Measurements from ENCODE around the gene KCNQ2. TPM values are rescaled to one million over a fixed set of nuclear protein-coding genes. Genes with fewer than 3 reads are reported as not detected.

KCNQ2 gene
- total and polyA plus RNA-seq, 9 donors, result not detected

DNA sequence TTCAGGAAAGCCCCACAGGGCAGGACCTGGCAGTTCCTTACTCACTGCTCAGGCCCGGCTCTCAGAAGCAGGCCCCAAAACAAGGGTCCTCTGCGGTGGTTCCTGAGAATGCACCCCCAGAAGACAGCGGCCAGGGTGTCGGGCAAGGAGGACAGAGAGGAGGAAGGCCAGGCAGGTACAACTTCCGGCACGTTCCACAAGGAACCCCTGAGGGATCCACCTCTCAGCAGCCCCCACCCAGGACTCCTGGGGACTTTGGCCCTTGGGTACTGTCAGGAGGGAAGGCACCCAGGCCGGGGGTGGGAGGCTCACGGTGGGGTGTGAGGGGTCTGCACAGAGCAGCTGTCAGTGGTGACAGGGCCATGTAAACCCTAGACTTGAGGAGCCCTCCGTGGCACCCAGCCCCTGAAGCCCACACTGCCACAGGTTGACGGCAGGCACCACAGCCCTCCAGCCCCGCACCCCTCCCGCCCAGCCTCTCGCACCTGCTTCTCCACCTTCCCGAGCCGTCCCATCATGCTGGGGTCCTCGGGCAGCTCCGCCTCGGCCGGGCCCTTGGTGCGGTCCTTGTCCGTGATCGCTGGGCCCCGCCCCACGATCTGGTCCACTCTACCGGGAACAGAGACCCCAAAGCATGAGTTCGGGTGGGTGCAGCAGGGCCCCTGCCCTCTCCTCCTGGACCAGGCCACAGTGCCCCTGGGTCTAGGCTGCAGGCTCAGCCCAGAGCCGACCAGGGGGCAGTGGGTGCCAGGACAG, 64.3 kb downstream of the KCNQ2 start:
- Histone ChIP-seq H3K27me3 (no peaks in the 10 kb centered on the region), H3K27ac (no peak overlapping the region), H3K9me3 (no peaks in the 10 kb centered on the region), H3K4me3 (no peak overlapping the region), H3K36me3 (no peaks in the 10 kb centered on the region), H3K4me1 (ENCODE audit: insufficient read depth) (no peaks in the 10 kb centered on the region)
- intact Hi-C loops (cut with DNase I), result no loop called here
- TF ChIP-seq, protein P1, sequence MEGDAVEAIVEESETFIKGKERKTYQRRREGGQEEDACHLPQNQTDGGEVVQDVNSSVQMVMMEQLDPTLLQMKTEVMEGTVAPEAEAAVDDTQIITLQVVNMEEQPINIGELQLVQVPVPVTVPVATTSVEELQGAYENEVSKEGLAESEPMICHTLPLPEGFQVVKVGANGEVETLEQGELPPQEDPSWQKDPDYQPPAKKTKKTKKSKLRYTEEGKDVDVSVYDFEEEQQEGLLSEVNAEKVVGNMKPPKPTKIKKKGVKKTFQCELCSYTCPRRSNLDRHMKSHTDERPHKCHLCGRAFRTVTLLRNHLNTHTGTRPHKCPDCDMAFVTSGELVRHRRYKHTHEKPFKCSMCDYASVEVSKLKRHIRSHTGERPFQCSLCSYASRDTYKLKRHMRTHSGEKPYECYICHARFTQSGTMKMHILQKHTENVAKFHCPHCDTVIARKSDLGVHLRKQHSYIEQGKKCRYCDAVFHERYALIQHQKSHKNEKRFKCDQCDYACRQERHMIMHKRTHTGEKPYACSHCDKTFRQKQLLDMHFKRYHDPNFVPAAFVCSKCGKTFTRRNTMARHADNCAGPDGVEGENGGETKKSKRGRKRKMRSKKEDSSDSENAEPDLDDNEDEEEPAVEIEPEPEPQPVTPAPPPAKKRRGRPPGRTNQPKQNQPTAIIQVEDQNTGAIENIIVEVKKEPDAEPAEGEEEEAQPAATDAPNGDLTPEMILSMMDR (IDR thresholded peaks at IDR 0.05), result no peak
- TF ChIP-seq POLR2A (IDR thresholded peaks at IDR 0.05), result no peak
- TF ChIP-seq EP300 (IDR thresholded peaks at IDR 0.05), result no peak
- no peak for DNase-seq
- 89 to 93% (median 90%) methylated on average over 27 of the region's 27 CpGs for WGBS, 3 donors

- no peaks in the 10 kb centered on the region for H3K36me3 ChIP-seq
- WGBS, 3 donors, result 87 to 93% (median 90%) methylated on average over 58 to 60 of the region's 60 CpGs
- no peaks in the 10 kb centered on the region for H3K9me3 ChIP-seq
- no peaks in the 10 kb centered on the region for H3K4me1 ChIP-seq (ENCODE audit: insufficient read depth)
- H3K4me3 ChIP-seq, result no peak overlapping the region
- no peak for DNase-seq
- intact Hi-C loops (cut with DNase I), result no loop called here
- no peak for TF ChIP-seq EP300 (IDR thresholded peaks at IDR 0.05)
- no peak for TF ChIP-seq POLR2A (IDR thresholded peaks at IDR 0.05)
- TF ChIP-seq, protein P1 (IDR thresholded peaks at IDR 0.05), result no peak
- H3K27me3 ChIP-seq, result no peaks in the 10 kb centered on the region
- no peak overlapping the region for H3K27ac ChIP-seq
Observed at GRCh38 chr20:63406617-63407245, 65.7 kb downstream of the KCNQ2 start.

DNA sequence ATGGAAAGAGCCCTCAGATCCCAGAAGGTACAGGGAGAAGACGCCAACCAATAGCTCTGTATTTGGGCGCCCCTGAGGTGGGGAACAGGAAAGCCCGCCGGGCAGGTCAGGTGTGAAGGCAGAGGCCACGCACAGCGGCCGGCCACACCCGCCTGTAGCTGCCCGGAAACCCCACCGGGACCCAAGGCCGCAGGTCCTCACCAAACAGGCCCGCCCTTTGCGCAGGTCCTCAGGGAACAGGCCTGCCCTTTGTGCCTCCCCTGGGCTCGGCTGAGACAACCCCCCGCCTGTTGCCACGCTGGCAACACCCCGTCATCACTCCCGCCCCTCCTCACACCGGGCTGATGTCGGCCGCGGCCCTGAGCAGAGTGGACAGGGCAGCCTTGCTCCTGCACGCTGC, 66.4 kb downstream of the KCNQ2 start:
- no peak overlapping the region for H3K27ac ChIP-seq
- WGBS, 3 donors, result 81 to 87% (median 84%) methylated on average over 21 to 23 of the region's 23 CpGs
- no peaks in the 10 kb centered on the region for H3K27me3 ChIP-seq

GRCh38 chr20:63405102-63405730, 67.2 kb downstream of the KCNQ2 start:
- TF ChIP-seq EP300 (IDR thresholded peaks at IDR 0.05) (no peak), POLR2A (IDR thresholded peaks at IDR 0.05) (no peak)
- TF ChIP-seq, protein P1 (IDR thresholded peaks at IDR 0.05), result no peak
- intact Hi-C loops (cut with DNase I), result no loop called here
- WGBS, 3 donors, result 41 to 48% (median 46%) methylated on average over 30 to 31 of the region's 31 CpGs
- Histone ChIP-seq H3K36me3 (no peaks in the 10 kb centered on the region), H3K4me3 (no peak overlapping the region), H3K27me3 (no peaks in the 10 kb centered on the region), H3K9me3 (no peaks in the 10 kb centered on the region), H3K4me1 (ENCODE audit: insufficient read depth) (no peaks in the 10 kb centered on the region), H3K27ac (no peak overlapping the region)
- DNase-seq, result no peak

More for the DNA sequence above, 66.4 kb downstream of the KCNQ2 start:
- Histone ChIP-seq H3K36me3 (no peaks in the 10 kb centered on the region), H3K4me1 (ENCODE audit: insufficient read depth) (no peaks in the 10 kb centered on the region), H3K9me3 (no peaks in the 10 kb centered on the region), H3K4me3 (no peak overlapping the region)
- intact Hi-C loops (cut with DNase I), result no loop called here
- TF ChIP-seq, protein P1 (IDR thresholded peaks at IDR 0.05), result no peak
- TF ChIP-seq POLR2A (IDR thresholded peaks at IDR 0.05), result no peak
- TF ChIP-seq EP300 (IDR thresholded peaks at IDR 0.05), result no peak
- no peak for DNase-seq

Data from ovary (tissue), 9 donors.